Kidney glomerular epithelial cell (primary cell): ENCODE results near the gene HSPG2.
A peak's percentile ranks its signal among the peaks of the same experiment; 100 is the strongest.

ENCODE experiments used
- DNase-seq: peaks from one replicate; lab custom pipeline; 2025; lab: John Stamatoyannopoulos, UW

HSPG2 gene

GRCh38 chr1:21879928-21880618 lies 57.0 kb downstream of the HSPG2 start:
- DNase-seq = no peak

GRCh38 chr1:21878840-21879478 lies 58.2 kb downstream of the HSPG2 start:
- no peak for DNase-seq

- DNase-seq = no peak
Measured at GRCh38 chr1:21878009-21878773, 58.9 kb downstream of the HSPG2 start.

GRCh38 chr1:21876267-21876666 lies 60.8 kb downstream of the HSPG2 start:
- no peak for DNase-seq

- no peak for DNase-seq
Measured at GRCh38 chr1:21875621-21876063, 61.5 kb downstream of the HSPG2 start.

- no peak for DNase-seq
Measured at GRCh38 chr1:21874778-21875547, 62.1 kb downstream of the HSPG2 start.

GRCh38 chr1:21874328-21874727 lies 62.8 kb downstream of the HSPG2 start:
- no peak for DNase-seq

GRCh38 chr1:21873761-21874160 lies 63.3 kb downstream of the HSPG2 start:
- DNase-seq = no peak

- DNase-seq = no peak
Measured at GRCh38 chr1:21873174-21873573, 63.9 kb downstream of the HSPG2 start.

GRCh38 chr1:21872445-21873079 lies 64.5 kb downstream of the HSPG2 start:
- no peak for DNase-seq

GRCh38 chr1:21871943-21872342 lies 65.2 kb downstream of the HSPG2 start:
- DNase-seq = no peak

GRCh38 chr1:21870611-21871010 lies 66.5 kb downstream of the HSPG2 start:
- DNase-seq = no peak

- peak; percentile 88 for DNase-seq
Measured at GRCh38 chr1:21869620-21870121, 67.4 kb downstream of the HSPG2 start.

- DNase-seq = no peak
Measured at GRCh38 chr1:21868941-21869454, 68.1 kb downstream of the HSPG2 start.

- no peak for DNase-seq
Measured at GRCh38 chr1:21868482-21868881, 68.6 kb downstream of the HSPG2 start.

GRCh38 chr1:21867451-21867996 lies 69.6 kb downstream of the HSPG2 start:
- DNase-seq = no peak

- DNase-seq = no peak
Measured at GRCh38 chr1:21866707-21867043, 70.4 kb downstream of the HSPG2 start.

- no peak for DNase-seq
Measured at GRCh38 chr1:21865943-21866706, 71.0 kb downstream of the HSPG2 start.

GRCh38 chr1:21865609-21865942 lies 71.5 kb downstream of the HSPG2 start:
- no peak for DNase-seq

- DNase-seq = no peak
Measured at GRCh38 chr1:21864730-21865129, 72.4 kb downstream of the HSPG2 start.

- no peak for DNase-seq
Measured at GRCh38 chr1:21863981-21864380, 73.1 kb downstream of the HSPG2 start.
